WTC11 (cell line): ENCODE data around the gene POLR2E.

Experiments
- CTCF ChIP-seq: fragments of 200-600 bp; IDR thresholded peaks from 2 replicates; pipeline ENCODE4 v1.8.0; 2022; ENCODE audit warnings: antibody characterized with exemption
- E2F4 ChIP-seq: sonication (generic); formaldehyde crosslinking; IDR thresholded peaks from 2 replicates; pipeline ENCODE4 v1.8.1; 2022; ENCODE audit warnings: low read depth, mild to moderate bottlenecking, moderate library complexity, missing genetic modification reagents, borderline replicate concordance
- TEAD1 ChIP-seq: sonication (generic); formaldehyde crosslinking; IDR thresholded peaks from 2 replicates; pipeline ENCODE4 v1.8.0; 2022; ENCODE audit warnings: mild to moderate bottlenecking, missing genetic modification reagents
- TF ChIP-seq, protein P1 (sequence below): sonication (generic); formaldehyde crosslinking; IDR thresholded peaks from 2 replicates; pipeline ENCODE4 v1.8.1; 2023; ENCODE audit warnings: mild to moderate bottlenecking, missing genetic modification reagents, moderate library complexity

GRCh38 chr19:1112268-1113029 is 17.3 kb upstream of the POLR2E start:
- TF ChIP-seq, protein P1, sequence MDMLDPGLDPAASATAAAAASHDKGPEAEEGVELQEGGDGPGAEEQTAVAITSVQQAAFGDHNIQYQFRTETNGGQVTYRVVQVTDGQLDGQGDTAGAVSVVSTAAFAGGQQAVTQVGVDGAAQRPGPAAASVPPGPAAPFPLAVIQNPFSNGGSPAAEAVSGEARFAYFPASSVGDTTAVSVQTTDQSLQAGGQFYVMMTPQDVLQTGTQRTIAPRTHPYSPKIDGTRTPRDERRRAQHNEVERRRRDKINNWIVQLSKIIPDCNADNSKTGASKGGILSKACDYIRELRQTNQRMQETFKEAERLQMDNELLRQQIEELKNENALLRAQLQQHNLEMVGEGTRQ (CRISPR knock-in tag): no peak
- TF ChIP-seq CTCF (no peak), TEAD1 (CRISPR knock-in tag) (no peak), E2F4 (no peak)
